H7 (cell line): ENCODE data around the gene CCDC167. TPM values are rescaled to one million over a fixed set of nuclear protein-coding genes. Genes with fewer than 3 reads are reported as not detected.
"Not testable (repeated sequence)": the region's sequence is repeated elsewhere in the genome, so short reads cannot be mapped to it uniquely, and the experiment has no call there.

Experiments used
- DNase-seq: peaks from one replicate; pipeline ENCODE4 v3.0.0; 2012
- H3K27me3 ChIP-seq: 2 replicates; pipeline ENCODE4 v1.6.0; 2011; ENCODE audit warnings: mild to moderate bottlenecking, low read length; ENCODE audit not compliant: control insufficient read depth, insufficient read depth
- H3K36me3 ChIP-seq: replicated peaks from 2 replicates; pipeline ENCODE4 v1.5.1; 2011; ENCODE audit warnings: low read length; ENCODE audit not compliant: control insufficient read depth, insufficient read depth
- H3K4me3 ChIP-seq: 2 replicates; pipeline ENCODE4 v1.5.1; 2011; ENCODE audit warnings: low read depth, mild to moderate bottlenecking, control low read depth, low read length, moderate library complexity; ENCODE audit not compliant: insufficient read depth
- total RNA-seq: library from RNA; depleted of rRNA; stranded (reverse); fragments of >200 nt; shearing (Covaris generic); gene quantifications from 2 replicates; pipeline ENCODE4 v1.2.3, GENCODE V29; 2014

CCDC167 gene
- total RNA-seq, 1 experiment from 2014 or later = 52.4 TPM

DNA sequence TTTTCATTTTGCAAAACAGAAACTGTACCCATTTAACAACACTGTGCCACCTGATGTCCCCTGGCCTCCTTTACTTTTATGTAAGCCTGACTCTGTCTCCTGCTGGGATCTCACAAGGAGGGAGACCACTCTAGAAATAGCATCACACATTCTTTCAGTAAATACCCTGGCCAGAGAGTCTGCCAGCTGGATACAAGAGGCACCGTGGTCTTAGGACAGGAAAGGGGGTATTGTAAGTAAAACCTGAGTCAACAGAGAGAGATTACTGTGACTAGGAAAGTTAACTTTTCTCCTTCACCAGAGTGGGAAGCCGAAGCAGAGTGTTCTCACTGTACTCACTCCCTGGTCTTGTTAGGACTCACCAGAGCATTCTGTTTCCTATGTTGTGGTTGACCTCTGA is 38.9 kb downstream of the CCDC167 start:
- no peak overlapping the region for H3K4me3 ChIP-seq
- peaks cover 29% of the 10 kb centered on the region for H3K36me3 ChIP-seq
- H3K27me3 ChIP-seq = no peaks in the 10 kb centered on the region
- no peak for DNase-seq

DNA sequence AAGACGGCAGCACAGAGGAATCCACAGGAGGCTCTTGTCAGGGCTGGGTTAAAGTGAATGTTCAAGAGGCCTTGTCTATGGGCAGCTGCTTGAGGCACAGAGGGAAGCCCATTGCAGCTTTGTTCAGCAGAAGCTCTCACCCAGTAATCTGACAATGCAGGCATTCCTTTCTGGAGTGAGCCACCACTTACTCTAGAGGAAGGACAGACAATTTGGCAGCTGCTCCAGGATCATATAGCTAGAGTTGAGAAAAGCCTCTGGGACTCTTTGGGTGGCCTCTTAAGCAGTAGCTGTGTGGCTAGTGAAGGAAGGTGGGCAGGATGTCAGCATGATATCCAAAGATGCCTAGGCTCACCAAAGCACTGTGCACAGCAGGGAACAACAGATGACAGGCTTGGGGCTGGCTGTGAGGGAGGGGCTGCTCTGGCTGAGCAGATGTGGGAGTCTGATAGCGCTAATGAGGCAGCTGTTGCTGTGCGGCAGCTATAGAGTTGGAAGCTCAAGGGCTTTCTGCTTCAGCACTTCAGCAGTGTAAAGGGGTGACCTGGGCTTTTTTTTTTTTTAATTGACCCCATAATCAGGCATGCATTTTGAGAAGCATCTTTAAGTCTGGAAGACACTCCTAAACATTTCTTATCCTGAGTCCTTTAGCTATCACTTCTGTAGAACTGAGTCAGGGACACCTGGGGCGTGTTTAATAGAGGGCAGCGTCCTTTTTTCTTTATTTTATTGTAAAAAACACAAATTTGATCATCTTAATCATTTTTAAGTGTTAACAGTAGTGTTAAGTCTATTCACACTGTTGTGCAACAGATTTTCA is 39.5 kb downstream of the CCDC167 start:
- DNase-seq = no peak
- Histone ChIP-seq H3K4me3 (no peak overlapping the region), H3K27me3 (no peaks in the 10 kb centered on the region), H3K36me3 (peaks cover 30% of the 10 kb centered on the region)

DNA sequence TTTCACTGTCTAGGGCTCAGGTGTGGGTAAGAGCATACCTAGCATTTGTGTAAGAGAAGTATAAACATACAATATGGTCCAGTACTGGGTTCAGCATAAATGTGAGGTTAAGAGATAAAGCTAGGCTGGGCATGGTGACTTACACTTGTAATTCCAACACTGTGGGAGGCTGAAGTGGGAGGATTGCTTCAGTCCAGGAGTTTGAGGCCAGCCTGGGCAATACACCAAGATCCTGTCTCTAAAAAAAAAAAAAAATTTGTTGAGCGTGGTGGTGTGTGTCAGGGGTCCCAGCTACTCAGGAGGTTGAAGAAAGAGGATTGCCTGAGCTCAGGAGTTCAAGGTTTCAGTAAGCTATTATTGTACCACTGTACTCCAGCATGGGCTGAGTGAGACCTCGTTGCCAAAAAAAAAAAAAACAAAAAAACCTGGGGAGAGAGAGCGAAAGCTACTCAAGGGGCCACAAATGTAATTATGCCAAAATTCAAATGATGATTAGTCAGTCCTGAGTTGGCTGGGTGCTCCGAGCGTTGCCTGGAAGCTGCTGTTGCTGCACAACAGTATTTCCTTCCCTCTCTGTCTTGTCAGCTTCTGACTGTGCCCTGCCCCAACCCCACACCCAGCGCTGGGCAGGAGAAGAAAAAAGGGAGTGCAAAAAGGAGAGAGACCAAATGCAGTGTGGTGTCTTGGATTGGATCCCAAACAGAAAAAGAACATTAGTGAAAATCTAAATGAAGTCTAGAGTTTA is 42.7 kb downstream of the CCDC167 start:
- Histone ChIP-seq H3K27me3 (no peaks in the 10 kb centered on the region), H3K36me3 (peaks cover 21% of the 10 kb centered on the region), H3K4me3 (no peak overlapping the region)
- no peak for DNase-seq

DNA sequence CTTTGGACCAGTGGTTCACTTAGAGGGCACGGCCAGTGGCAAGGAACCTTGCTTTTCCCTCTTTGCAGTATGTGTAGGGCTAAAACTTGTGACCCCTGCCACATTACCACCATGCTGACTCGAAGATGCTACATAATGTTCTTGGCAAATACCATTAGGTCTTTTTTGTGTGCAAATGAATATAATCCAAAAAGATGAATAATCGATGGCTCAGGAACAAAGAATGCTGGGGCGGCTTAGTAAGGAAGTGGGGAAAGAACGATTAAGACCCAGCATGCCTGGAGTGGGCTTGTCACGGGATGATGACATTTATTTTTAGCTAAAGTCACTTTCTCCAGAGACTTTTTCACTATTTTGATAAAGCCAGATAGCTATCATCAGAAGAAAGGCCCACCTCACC is 43.6 kb downstream of the CCDC167 start:
- no peaks in the 10 kb centered on the region for H3K27me3 ChIP-seq
- DNase-seq = no peak
- H3K4me3 ChIP-seq = no peak overlapping the region
- peaks cover 14% of the 10 kb centered on the region for H3K36me3 ChIP-seq

DNA sequence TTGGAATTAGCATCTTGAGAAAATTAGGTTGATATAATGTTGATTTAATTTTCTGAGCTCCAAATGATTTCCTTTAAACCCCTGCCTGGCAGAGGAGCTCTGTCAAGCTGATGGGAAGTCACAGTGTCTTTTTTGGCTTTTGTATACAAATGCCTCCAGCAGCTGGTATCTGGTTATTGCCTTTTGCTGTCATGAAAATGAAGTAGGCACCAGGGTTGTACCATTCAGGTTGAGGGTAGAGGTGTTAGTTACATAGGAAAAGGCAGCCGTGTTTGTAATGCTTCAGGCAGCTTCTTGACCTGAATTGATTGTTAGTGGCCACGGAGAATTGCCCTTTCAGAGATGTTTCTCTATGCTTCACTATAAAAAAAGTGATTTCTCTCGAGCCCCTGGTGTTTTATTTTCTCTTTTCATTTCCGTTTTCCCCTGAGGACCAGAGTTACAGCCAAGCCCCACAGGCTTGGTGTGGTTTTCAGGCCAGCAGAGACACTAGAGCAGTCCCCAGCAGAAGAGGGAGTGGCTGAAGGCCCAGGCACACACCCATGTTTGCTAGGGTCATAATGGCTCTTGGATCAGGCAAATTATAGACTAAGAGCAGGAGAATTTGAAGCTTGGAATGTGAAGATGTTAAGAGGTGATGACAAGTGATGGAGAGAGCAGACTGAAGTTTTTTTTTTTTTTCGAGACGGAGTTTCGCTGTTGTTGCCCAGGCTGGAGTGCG is 45.1 kb downstream of the CCDC167 start:
- no peak overlapping the region for H3K4me3 ChIP-seq
- H3K36me3 ChIP-seq = peaks cover 15% of the 10 kb centered on the region
- no peak for DNase-seq
- H3K27me3 ChIP-seq = no peaks in the 10 kb centered on the region

DNA sequence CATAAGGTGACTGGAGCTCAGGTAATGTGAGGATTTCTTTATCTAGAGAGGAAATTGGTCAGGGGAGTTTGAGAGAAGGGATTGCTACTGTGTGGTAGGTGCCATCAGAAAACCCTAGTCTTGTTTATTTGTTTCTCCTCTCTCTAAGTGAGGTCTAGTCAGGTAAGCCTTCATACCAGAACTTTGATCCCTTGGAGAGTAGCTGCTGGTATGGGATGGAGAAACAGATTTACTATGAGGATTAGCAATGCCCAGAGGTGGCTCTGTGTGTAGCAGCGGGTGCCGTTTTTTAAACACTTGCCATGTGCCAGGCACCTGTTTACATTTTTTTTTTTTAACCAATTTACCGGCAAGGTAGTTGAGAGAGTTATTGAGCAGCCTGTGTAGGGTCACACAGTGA is 47.2 kb downstream of the CCDC167 start:
- peaks cover 6% of the 10 kb centered on the region for H3K36me3 ChIP-seq
- H3K4me3 ChIP-seq = no peak overlapping the region
- no peak for DNase-seq
- H3K27me3 ChIP-seq = no peaks in the 10 kb centered on the region

DNA sequence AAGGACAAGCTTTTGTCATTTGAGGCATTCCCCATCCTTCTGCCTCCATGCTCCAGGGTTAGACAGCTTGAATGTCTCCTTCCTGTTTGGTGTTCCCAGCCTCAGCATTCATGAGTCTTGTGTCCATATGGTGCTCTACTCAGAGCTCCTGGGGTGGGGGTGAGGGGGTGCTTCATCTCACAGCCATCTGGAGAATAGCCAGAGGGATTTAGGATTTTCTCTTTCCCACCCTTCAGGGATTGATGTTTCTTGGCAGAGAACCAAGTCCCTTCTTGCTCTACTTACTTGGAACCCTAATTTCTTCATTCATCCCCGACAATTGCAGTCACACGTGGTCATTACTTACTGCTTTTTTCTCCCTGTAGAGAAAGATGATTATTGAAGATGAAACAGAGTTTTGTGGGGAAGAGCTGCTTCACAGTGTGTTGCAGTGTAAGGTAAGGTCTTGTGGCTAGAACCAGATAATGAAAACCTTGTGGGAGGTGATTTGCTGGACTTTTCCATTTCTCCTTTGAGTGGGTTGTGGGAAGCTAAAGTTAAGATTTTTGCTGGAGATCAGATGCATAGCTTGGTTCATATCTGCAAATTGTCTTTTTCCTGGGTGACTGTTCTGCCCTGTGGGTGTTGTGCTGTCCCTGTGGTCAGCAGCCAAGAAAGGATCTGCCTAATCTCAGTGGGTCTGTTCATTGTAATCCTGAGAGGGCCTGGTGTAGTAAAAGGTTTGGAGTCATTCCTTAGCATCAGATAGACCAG is 48.1 kb downstream of the CCDC167 start:
- no peak for DNase-seq
- Histone ChIP-seq H3K4me3 (no peak overlapping the region), H3K27me3 (no peaks in the 10 kb centered on the region), H3K36me3 (peaks cover 7% of the 10 kb centered on the region)

DNA sequence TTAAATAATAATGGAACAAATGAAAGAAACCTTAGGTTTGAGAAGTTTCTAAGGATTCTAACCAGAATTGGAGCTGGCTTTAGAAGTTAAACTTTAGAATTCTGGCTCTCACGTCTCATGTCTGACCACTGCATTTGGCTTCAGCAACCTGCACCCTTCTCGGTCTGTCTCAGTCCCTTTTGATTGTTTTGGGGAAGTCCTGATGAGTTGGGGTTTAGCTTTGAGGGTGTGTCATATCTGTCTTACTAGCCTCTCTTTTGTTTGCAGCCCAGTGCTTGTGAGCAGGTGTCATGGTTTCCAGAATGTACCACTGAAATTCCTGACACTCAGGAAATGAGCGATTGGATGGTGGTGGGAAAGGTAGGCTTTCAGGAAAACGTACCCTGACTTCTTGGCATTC is 49.7 kb downstream of the CCDC167 start:
- H3K36me3 ChIP-seq = peaks cover 8% of the 10 kb centered on the region
- no peak for DNase-seq
- no peak overlapping the region for H3K4me3 ChIP-seq
- H3K27me3 ChIP-seq = no peaks in the 10 kb centered on the region

DNA sequence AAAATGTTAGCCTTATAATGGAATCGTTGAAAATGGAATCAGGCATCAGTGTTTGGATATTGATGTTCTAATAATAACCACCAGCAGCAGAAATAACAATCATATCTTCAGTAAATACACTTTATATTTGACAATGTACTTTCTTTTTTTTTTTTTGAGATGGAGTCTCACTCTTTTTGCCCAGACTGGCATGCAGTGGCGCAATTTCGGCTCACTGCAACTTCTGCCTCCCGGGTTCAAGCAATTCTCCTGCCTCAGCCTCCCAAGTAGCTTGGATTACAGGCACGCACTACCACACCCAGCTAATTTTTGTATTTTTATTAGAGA is 56.5 kb downstream of the CCDC167 start:
- H3K27me3 ChIP-seq, H3K36me3 ChIP-seq, DNase-seq, H3K4me3 ChIP-seq: not testable (repeated sequence)

DNA sequence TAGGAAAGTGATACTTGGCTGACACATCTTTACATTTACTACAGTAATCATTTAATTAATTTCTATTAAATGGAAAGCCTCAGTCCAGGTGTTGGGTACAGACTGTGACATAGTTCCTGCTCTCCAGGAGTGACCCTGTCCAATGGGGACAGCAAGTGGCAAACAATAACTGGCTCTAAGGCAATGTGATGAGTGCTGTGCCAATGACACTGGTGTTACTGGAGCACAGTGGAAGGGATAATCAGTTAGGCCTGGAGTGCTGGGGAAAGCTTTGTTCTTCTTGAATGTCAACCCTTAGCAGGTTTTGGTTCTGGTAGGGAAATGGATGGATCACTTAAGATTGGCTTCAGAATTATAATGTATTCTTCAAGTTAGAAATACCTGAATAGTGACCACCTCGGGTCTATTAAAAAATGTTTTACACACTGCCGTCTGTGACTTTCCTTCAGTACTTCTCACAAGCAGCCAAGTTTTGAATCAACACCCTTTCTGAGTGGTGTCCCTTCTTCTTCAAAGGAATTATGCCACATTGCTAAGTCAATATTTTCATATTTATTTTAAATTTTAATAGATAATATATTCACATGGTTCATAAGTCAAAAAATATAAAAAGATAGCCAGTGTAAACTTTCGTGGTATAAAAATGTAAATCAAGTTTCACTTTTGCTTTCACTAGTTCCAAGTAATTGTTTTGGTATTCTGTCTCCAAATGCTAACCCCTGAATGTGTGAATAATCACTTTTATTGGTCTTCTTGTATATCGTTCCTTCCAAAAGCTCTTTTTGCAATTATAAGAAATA is 57.1 kb downstream of the CCDC167 start:
- peaks cover 7% of the 10 kb centered on the region for H3K36me3 ChIP-seq
- no peak for DNase-seq
- no peaks in the 10 kb centered on the region for H3K27me3 ChIP-seq
- no peak overlapping the region for H3K4me3 ChIP-seq

DNA sequence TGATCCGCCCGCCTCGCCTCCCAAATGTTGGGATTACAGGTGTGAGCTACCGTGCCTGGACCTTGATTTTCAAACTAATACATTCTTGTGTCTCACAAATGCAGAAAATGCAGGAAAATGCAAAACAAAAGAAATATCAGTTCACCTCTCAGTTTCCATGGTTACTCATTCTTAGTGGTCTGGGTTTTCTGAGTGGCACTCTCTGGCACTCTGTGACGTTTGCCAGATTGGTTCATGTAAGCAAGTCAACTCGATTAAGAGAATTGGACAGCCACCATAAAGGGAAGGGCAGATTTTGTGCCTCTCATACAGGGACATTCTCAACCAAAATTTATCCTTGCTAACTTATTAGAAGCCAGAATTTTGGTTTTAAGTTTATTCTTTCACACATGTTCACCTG is 58.0 kb downstream of the CCDC167 start:
- Histone ChIP-seq H3K36me3 (peaks cover 6% of the 10 kb centered on the region), H3K27me3 (no peaks in the 10 kb centered on the region), H3K4me3 (no peak overlapping the region)
- no peak for DNase-seq

DNA sequence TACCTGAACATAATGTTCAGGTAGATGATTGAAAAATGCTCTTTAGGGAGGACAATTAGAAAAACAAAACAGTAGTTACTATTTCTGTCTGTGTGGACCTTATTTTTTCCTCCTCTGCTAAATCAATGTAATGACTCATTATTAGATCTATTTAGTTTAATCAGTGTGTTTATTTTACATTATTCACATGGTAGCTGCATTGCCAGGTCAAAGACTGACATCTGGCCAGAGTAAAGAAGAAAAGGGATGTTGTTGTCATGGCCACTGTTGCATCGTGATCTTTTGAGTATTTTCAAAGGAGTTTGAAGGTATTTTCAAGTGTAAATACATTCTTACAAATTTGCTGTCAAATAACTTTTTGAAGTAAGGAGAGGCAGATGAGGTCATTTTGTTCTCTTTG is 60.8 kb downstream of the CCDC167 start:
- DNase-seq = no peak
- Histone ChIP-seq H3K27me3 (no peaks in the 10 kb centered on the region), H3K36me3 (peaks cover 3% of the 10 kb centered on the region), H3K4me3 (no peak overlapping the region)

DNA sequence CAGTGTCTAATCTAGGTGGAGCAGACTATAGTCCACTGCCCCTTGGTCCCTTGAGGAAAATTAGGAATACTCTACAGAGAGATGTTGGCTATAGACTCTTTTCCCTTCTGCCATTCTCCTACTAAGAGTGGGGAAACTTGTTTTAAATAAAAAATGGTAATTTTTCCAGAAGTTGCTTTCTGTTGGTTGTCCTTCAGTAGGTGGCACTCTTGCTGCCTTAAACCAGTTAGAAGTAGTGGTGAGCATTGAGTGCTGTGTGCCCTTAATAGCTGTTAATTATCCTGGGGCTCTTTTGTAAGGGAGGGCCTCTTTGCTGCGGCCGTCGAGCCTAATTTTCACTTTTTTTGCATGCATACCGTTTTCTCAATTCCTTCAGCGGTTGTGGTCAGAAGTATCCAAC is 63.9 kb downstream of the CCDC167 start:
- Histone ChIP-seq H3K4me3 (no peak overlapping the region), H3K27me3 (no peaks in the 10 kb centered on the region), H3K36me3 (peaks cover 2% of the 10 kb centered on the region)
- no peak for DNase-seq

DNA sequence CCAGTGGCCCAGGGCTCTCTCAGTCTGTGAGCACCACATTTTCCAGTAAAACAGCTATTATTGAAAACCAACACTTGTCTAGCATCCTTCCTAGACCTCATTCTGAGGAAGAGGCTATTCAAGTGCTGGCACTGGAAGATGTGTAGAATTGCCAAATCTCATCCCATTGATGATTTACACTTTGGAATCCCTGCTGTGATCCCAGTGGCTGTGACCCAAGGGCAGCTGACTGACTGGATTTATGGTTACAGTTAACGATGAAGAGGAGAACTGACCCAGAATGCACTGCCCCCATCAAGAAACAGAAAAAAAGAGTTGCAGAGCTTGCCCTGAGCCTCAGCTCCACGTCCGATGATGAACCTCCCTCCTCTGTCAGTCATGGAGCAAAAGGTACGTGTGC is 64.3 kb downstream of the CCDC167 start:
- Histone ChIP-seq H3K27me3 (no peaks in the 10 kb centered on the region), H3K4me3 (no peak overlapping the region), H3K36me3 (peaks cover 2% of the 10 kb centered on the region)
- DNase-seq = no peak
